Esophagus (tissue), 2 donors: ENCODE data around the gene PILRA. TPM values are rescaled to one million over a fixed set of nuclear protein-coding genes. Genes with fewer than 3 reads are reported as not detected.
"Not testable (repeated sequence)": the region's sequence is repeated elsewhere in the genome, so short reads cannot be mapped to it uniquely, and the experiment has no call there.

Experiments
- H3K27ac ChIP-seq, 2 donors: one replicate each; pipeline ENCODE4 v1.5.1; 2013; ENCODE audit warnings: low read depth in 2 of 2, mild to moderate bottlenecking in 2 of 2, inconsistent platforms in 1 of 2, low read length in 1 of 2, moderate library complexity in 1 of 2
- H3K27me3 ChIP-seq, 2 donors: one replicate each; pipeline ENCODE4 v1.6.1; 2013; ENCODE audit warnings: low read length in 2 of 2, control low read depth in 1 of 2, mild to moderate bottlenecking in 1 of 2; ENCODE audit not compliant: insufficient read depth in 2 of 2, control insufficient read depth in 1 of 2
- H3K36me3 ChIP-seq, 2 donors: one replicate each; pipeline ENCODE4 v1.6.1; 2013; ENCODE audit warnings: low read length in 1 of 2; ENCODE audit not compliant: control insufficient read depth in 2 of 2, insufficient read depth in 2 of 2
- H3K4me1 ChIP-seq, 2 donors: one replicate each; pipeline ENCODE4 v1.6.1; 2013; ENCODE audit warnings: low read length in 1 of 2; ENCODE audit not compliant: control insufficient read depth in 2 of 2, insufficient read depth in 2 of 2
- H3K4me3 ChIP-seq, 2 donors: one replicate each; pipeline ENCODE4 v1.5.1; 2013; ENCODE audit warnings: low read length in 2 of 2, mild to moderate bottlenecking in 2 of 2, low read depth in 1 of 2, moderate library complexity in 1 of 2
- H3K9me3 ChIP-seq, 2 donors: one replicate each; pipeline ENCODE4 v1.6.1; 2013; ENCODE audit warnings: mild to moderate bottlenecking in 2 of 2, low read depth in 1 of 2, low read length in 1 of 2, moderate library complexity in 1 of 2; ENCODE audit not compliant: control insufficient read depth in 2 of 2, insufficient read depth in 1 of 2
- WGBS, 2 donors: extraction: QIAGEN DNeasy Blood & Tissue Kit; methylation state at CpG; one replicate each; pipeline ENCODE4 v1.1.7; 2013; 5-methylcytosine and 5-hydroxymethylcytosine counted together
- polyA plus RNA-seq, 2 donors: library from polyadenylated mRNA; stranded (reverse); fragments of 200-250 nt; gene quantifications; one replicate each; pipeline ENCODE4 v1.2.3, GENCODE V29; 2013
- donor health status: healthy with polysubstance abuse.
- donor health status: Bipolar disorder and iron deficiency.

The PILRA gene
- polyA plus RNA-seq, 2 donors: 0.85 to 1.7 TPM

GRCh38 chr7:100356416-100357068 lies 16.7 kb upstream of the PILRA start:
- Histone ChIP-seq H3K9me3 (no peaks in the 10 kb centered on the region), H3K27me3 (no peaks in the 10 kb centered on the region), H3K36me3 (peaks cover 28 to 58% of the 10 kb centered on the region in 2 donors), H3K4me3 (no peak overlapping the region), H3K4me1 (no peaks in the 10 kb centered on the region), H3K27ac (no peak overlapping the region)
- 91 to 92% methylated on average over 8 of the region's 8 CpGs for WGBS, 2 donors

DNA sequence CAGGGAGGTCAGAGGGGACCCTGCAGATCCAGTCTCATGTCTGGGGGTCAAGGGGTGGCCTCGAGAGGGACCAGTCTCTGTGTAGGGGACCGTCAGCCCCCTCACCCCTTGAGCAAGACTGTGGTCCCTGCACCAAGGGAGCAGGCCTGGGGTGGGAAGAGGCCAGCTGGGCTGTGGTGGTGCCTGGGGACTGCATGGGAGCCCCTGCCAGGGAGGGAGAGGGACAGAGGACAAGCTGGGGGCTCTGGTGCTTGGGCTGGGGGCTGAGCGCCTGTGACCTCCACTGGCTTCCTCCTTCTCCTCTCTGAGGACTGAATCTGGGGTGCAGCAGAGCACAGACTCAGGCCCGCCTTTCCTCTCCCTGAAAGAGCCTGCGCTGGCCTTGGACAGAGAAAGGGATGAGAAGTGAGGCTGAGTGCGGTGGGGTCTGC lies 16.1 kb upstream of the PILRA start:
- peaks cover 34 to 58% of the 10 kb centered on the region in 2 donors for H3K36me3 ChIP-seq
- no peak overlapping the region for H3K27ac ChIP-seq
- no peak overlapping the region for H3K4me3 ChIP-seq
- H3K9me3 ChIP-seq: no peaks in the 10 kb centered on the region
- no peaks in the 10 kb centered on the region for H3K27me3 ChIP-seq
- no peaks in the 10 kb centered on the region for H3K4me1 ChIP-seq
- WGBS, 2 donors: 93 to 96% methylated on average over 6 of the region's 6 CpGs

GRCh38 chr7:100358027-100358856 lies 15.0 kb upstream of the PILRA start, which contains the start of gene PILRB:
Gene PILRB, plus strand, starts transcription at chr7:100358117. Its CDS starts 186 bp downstream, at chr7:100358303.
- WGBS, 2 donors: 79 to 85% methylated on average over 10 to 11 of the region's 11 CpGs
- Histone ChIP-seq H3K27me3 (no peaks in the 10 kb centered on the region), H3K36me3 (peaks cover 34 to 54% of the 10 kb centered on the region in 2 donors), H3K4me1 (no peaks in the 10 kb centered on the region), H3K9me3 (no peaks in the 10 kb centered on the region), H3K27ac (no peak within 1 kb of the TSS), H3K4me3 (no peak within 1 kb of the TSS)

DNA sequence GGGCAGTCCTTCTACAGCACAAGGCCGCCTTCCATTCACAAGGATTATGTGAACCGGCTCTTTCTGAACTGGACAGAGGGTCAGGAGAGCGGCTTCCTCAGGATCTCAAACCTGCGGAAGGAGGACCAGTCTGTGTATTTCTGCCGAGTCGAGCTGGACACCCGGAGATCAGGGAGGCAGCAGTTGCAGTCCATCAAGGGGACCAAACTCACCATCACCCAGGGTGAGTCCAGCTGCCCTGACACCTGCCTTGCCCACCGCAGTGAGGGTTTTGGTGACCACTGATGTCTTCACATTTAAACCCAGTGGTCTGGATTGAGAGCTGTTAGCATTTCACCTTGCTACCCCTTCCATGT lies 14.5 kb upstream of the PILRA start:
- no peaks in the 10 kb centered on the region for H3K9me3 ChIP-seq
- no peak overlapping the region for H3K27ac ChIP-seq
- H3K4me3 ChIP-seq: no peak overlapping the region
- 94 to 97% methylated on average over 8 of the region's 8 CpGs for WGBS, 2 donors
- no peaks in the 10 kb centered on the region for H3K4me1 ChIP-seq
- H3K36me3 ChIP-seq: peaks cover 34 to 48% of the 10 kb centered on the region in 2 donors
- H3K27me3 ChIP-seq: no peaks in the 10 kb centered on the region

- peaks cover 29 to 39% of the 10 kb centered on the region in 2 donors for H3K36me3 ChIP-seq
- no peak overlapping the region for H3K4me3 ChIP-seq
- H3K27ac ChIP-seq: no peak overlapping the region
- no peaks in the 10 kb centered on the region for H3K9me3 ChIP-seq
- H3K27me3 ChIP-seq: no peaks in the 10 kb centered on the region
- WGBS, 2 donors: 78 to 82% methylated on average over 3 of the region's 3 CpGs
- H3K4me1 ChIP-seq: no peaks in the 10 kb centered on the region
Observed at GRCh38 chr7:100360135-100360854, 13.0 kb upstream of the PILRA start.

DNA sequence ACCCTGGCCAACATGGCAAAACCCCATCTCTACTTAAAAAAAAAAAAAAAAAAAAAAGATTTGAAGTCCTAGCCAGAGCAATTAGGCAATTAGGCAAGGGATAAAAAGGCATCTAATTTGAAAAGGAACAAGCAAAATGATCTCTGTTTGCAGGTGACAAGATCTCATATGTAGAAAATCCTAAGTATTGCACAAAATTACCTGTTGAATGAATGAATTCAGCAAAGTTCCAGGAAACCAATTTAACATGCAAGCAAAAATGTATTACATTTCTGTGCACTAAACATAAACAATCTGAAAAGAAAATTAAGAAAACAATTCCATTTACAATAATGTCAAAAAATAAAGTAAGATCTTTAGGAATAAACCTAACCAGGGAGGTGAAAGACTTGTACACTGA lies 10.2 kb upstream of the PILRA start:
- Histone ChIP-seq H3K9me3 (no peaks in the 10 kb centered on the region), H3K4me3 (no peak overlapping the region), H3K36me3 (peaks cover 22 to 26% of the 10 kb centered on the region in 2 donors), H3K27ac (no peak overlapping the region), H3K27me3 (no peaks in the 10 kb centered on the region), H3K4me1 (peaks cover 0 to 4% of the 10 kb centered on the region in 2 donors)

GRCh38 chr7:100363797-100364196 lies 9.5 kb upstream of the PILRA start:
- H3K27me3 ChIP-seq, H3K27ac ChIP-seq, H3K9me3 ChIP-seq, H3K4me1 ChIP-seq, H3K4me3 ChIP-seq: not testable (repeated sequence)
- WGBS, 2 donors: 97 to 98% methylated on average over 7 of the region's 7 CpGs
- H3K36me3 ChIP-seq: peaks cover 21% of the 10 kb centered on the region in 2 donors

DNA sequence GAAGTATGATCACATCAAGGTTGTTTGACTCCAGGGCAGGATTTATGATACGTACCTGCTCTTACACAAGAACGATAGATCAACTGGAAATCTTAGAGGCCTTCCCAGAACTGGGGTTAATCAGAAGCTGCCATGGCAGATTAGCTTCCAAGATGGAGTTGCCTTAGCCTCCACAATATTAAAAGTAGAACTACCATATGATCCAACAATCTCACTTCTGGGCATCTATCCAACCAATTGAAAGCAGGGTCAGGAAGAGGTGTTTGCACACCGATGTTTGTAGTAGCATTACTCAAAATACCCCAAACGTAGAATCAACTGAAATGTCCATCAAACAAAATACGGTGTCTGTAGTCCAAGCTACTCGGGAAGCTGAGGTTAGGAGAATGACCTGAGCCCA lies 8.8 kb upstream of the PILRA start:
- Histone ChIP-seq H3K9me3 (no peaks in the 10 kb centered on the region), H3K27me3 (no peaks in the 10 kb centered on the region), H3K36me3 (peaks cover 14 to 15% of the 10 kb centered on the region in 2 donors), H3K27ac (no peak overlapping the region), H3K4me3 (no peak overlapping the region), H3K4me1 (peaks cover 0 to 4% of the 10 kb centered on the region in 2 donors)
- WGBS, 2 donors: 85% methylated on average over 6 of the region's 6 CpGs

DNA sequence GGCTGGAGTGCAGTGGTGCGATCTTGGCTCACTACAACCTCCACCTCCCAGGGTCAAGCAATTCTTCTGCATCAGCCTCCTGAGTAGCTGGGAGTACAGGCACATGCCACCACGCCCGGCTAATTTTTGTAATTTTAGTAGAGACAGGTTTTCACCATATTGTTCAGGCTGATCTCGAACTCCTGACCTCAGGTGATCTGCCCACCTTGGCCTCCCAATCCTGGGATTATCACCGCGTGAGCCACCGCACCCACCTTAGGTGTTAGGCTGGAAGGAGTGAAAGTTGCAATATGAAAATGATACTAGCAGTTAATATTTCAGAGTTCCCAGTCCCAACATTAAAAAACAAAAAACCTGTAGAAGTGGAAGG lies 7.3 kb upstream of the PILRA start:
- not testable (repeated sequence) for H3K27me3 ChIP-seq, H3K27ac ChIP-seq, H3K4me1 ChIP-seq, H3K4me3 ChIP-seq, H3K9me3 ChIP-seq
- H3K36me3 ChIP-seq: peaks cover 11 to 12% of the 10 kb centered on the region in 2 donors
- WGBS, 2 donors: 92 to 94% methylated on average over 7 of the region's 7 CpGs
